ENCODE results near the gene NAP1L4.

GRCh38 chr11:2931420-2931746, 60.7 kb downstream of the NAP1L4 start:
- no peak for TF ChIP-seq CTCF (IDR thresholded peaks at IDR 0.05; ENCODE audit: low read depth, low read length)
- TF ChIP-seq EZH2phosphoT487 (IDR thresholded peaks at IDR 0.05; ENCODE audit: low read depth) = no peak

Data from OCI-LY3 (cell line).